ENCODE data around the gene ANO6. TPM values are rescaled to one million over a fixed set of nuclear protein-coding genes. Genes with fewer than 3 reads are reported as not detected.

The ANO6 gene
- total RNA-seq, 1 experiment from 2014 or later = 51.4 TPM

- Histone ChIP-seq H3K9me2 (ENCODE audit: insufficient read depth) (no peaks in the 10 kb centered on the region), H3K79me2 (ENCODE audit: low read depth) (peaks cover 23% of the 10 kb centered on the region), H3K27ac (no peak overlapping the region), H3K9me3 (ENCODE audit: insufficient read depth, low read depth) (no peaks in the 10 kb centered on the region), H3K27me3 (ENCODE audit: insufficient read depth, low read depth) (no peaks in the 10 kb centered on the region), H3K36me3 (ENCODE audit: low read depth) (peaks cover 14% of the 10 kb centered on the region), H3F3A (ENCODE audit: insufficient read depth, low read depth) (no peaks in the 10 kb centered on the region), H2AFZ (no peak overlapping the region), H4K20me1 (ENCODE audit: insufficient read depth) (no peaks in the 10 kb centered on the region), H3K4me3 (no peak overlapping the region), H3K4me2 (no peak overlapping the region), H3K4me1 (replicated peaks; ENCODE audit: insufficient read depth) (no peaks in the 10 kb centered on the region)
- POLR2A ChIA-PET (ENCODE audit: unreplicated experiment) = no interaction called here
- TF ChIP-seq EZH2 (IDR thresholded peaks at IDR 0.05; ENCODE audit: low read depth) = no peak
- TF ChIP-seq CTCF (conservative IDR thresholded peaks at IDR 0.05) = no peak
- CTCF ChIA-PET = no interaction called here
- no peak for DNase-seq
- intact Hi-C loops (cut with micrococcal nuclease; ENCODE audit: unreplicated experiment) = no loop called here
- BruUV-seq (replicated peaks) = no TSS peak
Observed at GRCh38 chr12:45309836-45310626, 94.1 kb downstream of the ANO6 start.

GRCh38 chr12:45310627-45310968 is 94.7 kb downstream of the ANO6 start:
- ChIA-PET POLR2A (ENCODE audit: unreplicated experiment) (no interaction called here), CTCF (no interaction called here)
- Histone ChIP-seq H3K27me3 (ENCODE audit: insufficient read depth, low read depth) (no peaks in the 10 kb centered on the region), H3K4me1 (replicated peaks; ENCODE audit: insufficient read depth) (no peaks in the 10 kb centered on the region), H3K27ac (no peak overlapping the region), H4K20me1 (ENCODE audit: insufficient read depth) (no peaks in the 10 kb centered on the region), H3F3A (ENCODE audit: insufficient read depth, low read depth) (no peaks in the 10 kb centered on the region), H3K9me2 (ENCODE audit: insufficient read depth) (no peaks in the 10 kb centered on the region), H3K36me3 (ENCODE audit: low read depth) (peaks cover 11% of the 10 kb centered on the region; the same call in 1 of the 2 replicates), H3K79me2 (ENCODE audit: low read depth) (peaks cover 22% of the 10 kb centered on the region), H3K9me3 (ENCODE audit: insufficient read depth, low read depth) (no peaks in the 10 kb centered on the region), H2AFZ (no peak overlapping the region), H3K4me2 (no peak overlapping the region), H3K4me3 (no peak overlapping the region)
- no TSS peak for BruUV-seq (replicated peaks)
- intact Hi-C loops (cut with micrococcal nuclease; ENCODE audit: unreplicated experiment) = no loop called here
- DNase-seq = no peak
- no peak for TF ChIP-seq CTCF (conservative IDR thresholded peaks at IDR 0.05)
- TF ChIP-seq EZH2 (IDR thresholded peaks at IDR 0.05; ENCODE audit: low read depth) = no peak

- Histone ChIP-seq H3K9me3 (ENCODE audit: insufficient read depth, low read depth) (no peaks in the 10 kb centered on the region), H3K27me3 (ENCODE audit: insufficient read depth, low read depth) (no peaks in the 10 kb centered on the region), H3K4me2 (no peak overlapping the region), H2AFZ (no peak overlapping the region), H4K20me1 (ENCODE audit: insufficient read depth) (no peaks in the 10 kb centered on the region), H3K36me3 (ENCODE audit: low read depth) (peaks cover 11% of the 10 kb centered on the region; the same call in 1 of the 2 replicates), H3K9me2 (ENCODE audit: insufficient read depth) (no peaks in the 10 kb centered on the region), H3K4me3 (no peak overlapping the region), H3K79me2 (ENCODE audit: low read depth) (peaks cover 23% of the 10 kb centered on the region), H3K27ac (no peak overlapping the region), H3K4me1 (replicated peaks; ENCODE audit: insufficient read depth) (no peaks in the 10 kb centered on the region), H3F3A (ENCODE audit: insufficient read depth, low read depth) (no peaks in the 10 kb centered on the region)
- POLR2A ChIA-PET (ENCODE audit: unreplicated experiment) = interaction anchor here (0.6 kb wide), 1 partner anchor 16 kb away, joined by 9 read pairs; no protein-coding TSS in a partner anchor
- TF ChIP-seq CTCF (conservative IDR thresholded peaks at IDR 0.05) = no peak
- no peak for TF ChIP-seq EZH2 (IDR thresholded peaks at IDR 0.05; ENCODE audit: low read depth)
- DNase-seq = no peak
- CTCF ChIA-PET = no interaction called here
- intact Hi-C loops (cut with micrococcal nuclease; ENCODE audit: unreplicated experiment) = no loop called here
- BruUV-seq (replicated peaks) = no TSS peak
Observed at GRCh38 chr12:45312012-45312411, 96.1 kb downstream of the ANO6 start.
